VCaP (cell line): Measurements from ENCODE around the gene HMGCS2.
A peak's percentile ranks its signal among the peaks of the same experiment; 100 is the strongest.

Source experiments
- H3K27ac ChIP-seq: fragments of 450-650 bp; 2 replicates; pipeline ENCODE4 v1.5.1; 2017
- CTCF ChIP-seq: fragments of 450-650 bp; conservative IDR thresholded peaks from 2 replicates; pipeline ENCODE4 v1.5.1; 2017; ENCODE audit warnings: mild to moderate bottlenecking, moderate library complexity

Gene HMGCS2

GRCh38 chr1:119790451-119791198 is 21.9 kb upstream of the HMGCS2 start:
- no peak for TF ChIP-seq CTCF
- no peak overlapping the region for H3K27ac ChIP-seq

GRCh38 chr1:119787776-119788175 is 19.1 kb upstream of the HMGCS2 start:
- TF ChIP-seq CTCF, result no peak
- H3K27ac ChIP-seq, result no peak overlapping the region

- H3K27ac ChIP-seq, result peak overlapping the region; percentile 25; the same call in 1 of the 2 replicates
Measured at GRCh38 chr1:119786473-119787050, 17.9 kb upstream of the HMGCS2 start.

GRCh38 chr1:119786046-119786445 is 17.3 kb upstream of the HMGCS2 start:
- peak overlapping the region; percentile 25; the same call in 1 of the 2 replicates for H3K27ac ChIP-seq

- no peak for TF ChIP-seq CTCF
- H3K27ac ChIP-seq, result peak overlapping the region; percentile 31
Measured at GRCh38 chr1:119784191-119784781, 15.6 kb upstream of the HMGCS2 start.

- H3K27ac ChIP-seq, result peak overlapping the region; percentile 31
- TF ChIP-seq CTCF, result no peak
Measured at GRCh38 chr1:119783354-119784185, 14.9 kb upstream of the HMGCS2 start.

GRCh38 chr1:119782631-119783325 is 14.1 kb upstream of the HMGCS2 start:
- TF ChIP-seq CTCF, result no peak
- H3K27ac ChIP-seq, result no peak overlapping the region
